ENCODE measurements around the gene THAP6.

DNA sequence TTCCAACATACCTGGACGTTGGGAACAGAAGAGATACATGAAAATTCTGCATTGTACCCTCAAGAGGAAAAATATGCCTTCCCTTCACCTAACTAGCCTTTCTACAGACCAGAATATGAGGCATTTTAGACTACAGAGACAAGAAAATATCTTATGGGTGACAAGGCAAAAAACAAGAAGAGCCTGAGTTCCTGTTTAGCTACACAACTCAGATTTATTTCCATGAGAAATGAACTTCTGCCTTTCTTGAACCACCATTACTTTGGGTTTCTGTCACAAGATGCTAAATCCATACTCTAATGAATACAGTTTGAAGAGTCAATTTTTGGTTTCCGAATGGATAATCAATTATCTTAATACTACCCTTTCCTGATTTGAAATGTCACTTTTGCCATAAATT, 18.8 kb upstream of the THAP6 start:
- TF ChIP-seq CTCF (conservative IDR thresholded peaks at IDR 0.05; ENCODE audit: low read length) (no peak), EZH2phosphoT487 (IDR thresholded peaks at IDR 0.05; ENCODE audit: borderline replicate concordance) (no peak)
